Right forelimb (tissue), 1 donor: ENCODE data around the gene AVP.

Experiments used
- DNase-seq: peaks from one replicate; pipeline ENCODE4 v3.0.0-alpha.2; 2018

Gene AVP

GRCh38 chr20:3109350-3110302 lies 25.1 kb upstream of the AVP start:
- no peak for DNase-seq

DNA sequence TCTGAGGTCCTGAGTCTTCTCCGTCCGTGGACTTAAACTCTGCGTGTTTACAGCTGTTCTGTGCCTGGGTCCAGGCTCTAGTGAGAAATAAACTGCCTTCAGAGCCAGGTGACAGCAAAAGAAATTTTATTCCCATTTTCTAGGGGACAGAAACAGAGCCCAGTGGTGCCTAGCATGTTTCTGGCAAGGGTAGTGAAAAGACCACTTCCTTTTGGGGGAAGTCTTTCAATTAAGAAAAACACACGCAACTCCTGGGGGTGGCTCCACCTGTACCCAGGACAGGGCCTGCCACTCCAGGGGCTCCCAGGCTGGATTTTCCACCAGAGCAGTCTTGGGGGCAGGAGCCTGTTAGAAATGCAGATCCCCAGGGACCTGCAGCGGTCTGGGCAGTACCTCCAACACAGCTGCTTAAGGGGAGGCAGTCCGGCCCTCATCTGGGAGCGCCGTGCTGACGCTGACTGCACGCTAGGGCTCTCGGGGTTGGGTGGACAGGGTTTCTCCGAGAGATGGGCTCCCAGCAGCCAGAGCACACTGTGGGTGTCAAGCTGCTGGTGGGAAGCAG lies 23.0 kb upstream of the AVP start:
- no peak for DNase-seq

DNA sequence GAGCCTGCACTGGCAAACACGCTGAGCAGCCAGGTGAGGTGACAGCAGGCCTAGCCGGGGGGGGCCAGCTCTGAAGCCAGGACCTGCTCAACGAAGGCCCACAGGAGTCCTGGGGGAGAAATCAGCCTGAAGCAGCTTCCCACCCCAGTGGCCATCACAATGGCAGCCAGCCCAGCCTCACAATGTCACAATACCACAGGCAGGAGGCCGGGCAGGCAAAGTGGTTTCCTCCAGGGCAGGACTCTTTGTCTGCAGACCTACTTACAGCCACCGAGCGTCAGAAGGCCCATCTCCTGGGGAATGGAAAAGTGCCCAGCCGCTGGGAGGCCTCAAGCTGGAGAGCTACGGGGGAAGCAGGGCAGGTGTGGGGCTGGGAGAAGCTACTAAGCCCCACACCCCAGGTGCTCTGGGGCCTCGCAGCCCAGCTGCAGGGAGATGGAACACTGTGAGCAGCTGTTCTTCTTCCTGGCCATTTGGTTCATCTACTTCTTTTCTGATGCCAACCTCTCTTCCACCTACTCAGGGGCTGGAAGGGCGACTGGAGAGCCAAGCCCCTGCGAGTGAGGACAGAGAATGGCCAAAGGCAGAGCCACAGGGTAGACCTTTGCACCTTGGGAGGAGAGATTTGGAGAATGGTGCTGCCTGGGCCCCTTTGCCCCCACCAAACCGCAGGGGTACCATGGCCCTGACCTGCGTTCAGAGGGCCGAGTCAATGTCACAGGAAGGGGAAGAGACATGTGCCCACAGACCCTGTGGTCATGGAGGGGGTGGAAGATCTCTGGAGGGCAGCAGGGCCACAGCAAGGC lies 22.3 kb upstream of the AVP start:
- DNase-seq, result no peak

DNA sequence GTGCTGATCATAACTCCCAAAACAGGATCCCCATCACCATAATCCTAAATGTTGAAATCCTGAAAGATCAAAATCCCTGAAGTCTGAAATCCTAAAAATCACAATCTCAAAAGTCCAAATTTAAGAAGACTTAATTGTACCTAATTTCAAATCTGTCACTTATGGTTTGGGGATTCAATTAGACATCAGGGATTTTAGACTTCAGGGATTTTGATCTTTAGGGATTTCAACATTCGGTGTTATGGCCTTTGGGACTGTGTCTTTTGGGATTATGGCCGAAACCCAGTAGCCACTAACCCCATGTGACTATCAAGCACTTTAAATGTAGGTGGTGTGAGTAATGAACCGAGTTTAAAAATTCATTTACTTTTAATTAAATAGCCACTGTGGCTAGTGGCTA lies 21.7 kb upstream of the AVP start:
- DNase-seq, result no peak

- no peak for DNase-seq
Measured at GRCh38 chr20:3105256-3106137, 21.0 kb upstream of the AVP start.

DNA sequence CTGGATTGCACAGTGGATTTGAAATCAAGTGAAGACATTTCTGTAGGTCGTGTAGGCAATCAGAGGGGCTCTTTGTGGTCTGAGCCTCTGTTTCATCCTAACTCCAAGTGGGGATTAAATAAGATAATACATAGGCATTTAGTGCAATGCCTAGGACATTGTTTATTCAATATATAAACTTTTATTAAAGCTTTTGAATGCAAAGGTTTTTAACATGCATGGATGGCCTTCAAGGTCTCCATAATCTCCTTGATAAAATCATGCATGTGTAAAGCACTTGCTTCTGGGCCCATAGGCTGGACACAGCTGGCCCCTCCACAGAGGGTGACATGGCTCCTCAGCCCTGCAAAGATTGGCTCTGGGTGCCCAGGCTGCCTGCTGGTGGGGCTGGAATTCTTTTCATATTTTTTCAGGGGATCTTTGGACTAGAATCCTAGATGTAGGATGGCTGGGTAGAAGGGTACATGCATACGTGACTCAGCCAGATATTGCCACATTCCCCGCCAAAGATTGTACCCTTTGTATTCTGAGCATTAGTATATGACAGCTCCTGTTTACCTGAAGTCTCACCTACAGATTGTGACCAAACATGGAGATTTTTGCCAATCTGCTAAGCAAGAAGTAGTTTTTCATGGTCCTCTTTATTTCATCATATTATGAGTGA lies 19.0 kb upstream of the AVP start:
- DNase-seq, result no peak

GRCh38 chr20:3102575-3103368 lies 18.2 kb upstream of the AVP start:
- no peak for DNase-seq

DNA sequence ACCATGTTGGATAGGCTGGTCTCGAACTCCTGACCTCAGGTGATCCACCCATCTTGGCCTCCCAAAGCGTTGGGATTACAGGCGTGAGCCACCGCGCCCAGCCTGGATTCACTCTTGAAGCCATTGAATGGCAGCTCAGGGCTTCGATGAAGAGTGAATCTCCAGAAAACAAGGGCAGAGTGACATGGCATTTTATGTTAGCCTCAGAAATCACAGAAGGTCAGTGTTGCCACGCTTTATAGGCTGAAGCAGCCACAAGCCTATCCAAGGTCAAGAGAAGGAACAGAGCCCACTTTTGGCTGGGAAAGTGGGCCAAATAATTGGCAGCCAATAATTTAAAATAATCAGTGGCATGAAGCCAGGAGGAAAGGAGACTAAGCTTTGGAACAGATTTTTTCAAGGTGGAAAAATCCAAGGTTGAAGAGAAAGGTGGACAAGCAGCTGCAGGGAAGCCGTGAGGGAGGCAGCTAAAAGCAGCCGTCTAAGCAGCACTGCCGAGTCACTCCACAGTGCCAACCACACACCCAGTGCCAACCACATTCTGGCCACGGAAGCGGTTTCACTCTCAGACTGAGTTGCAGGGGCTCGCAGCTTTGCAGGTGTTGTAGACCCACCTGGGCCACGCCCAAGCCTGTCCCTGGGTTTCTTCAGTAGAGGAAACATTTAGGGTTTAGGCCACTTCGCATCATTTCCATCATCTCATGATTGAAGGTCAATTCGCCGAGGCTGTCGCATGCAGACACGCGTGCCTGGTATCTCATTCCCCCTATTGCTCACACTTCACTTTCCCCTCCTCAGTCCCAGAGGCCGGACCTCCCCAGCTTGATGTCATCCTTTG lies 17.4 kb upstream of the AVP start:
- DNase-seq, result no peak

- DNase-seq, result no peak
Measured at GRCh38 chr20:3101251-3101650, 16.7 kb upstream of the AVP start.

GRCh38 chr20:3100480-3100879 lies 16.0 kb upstream of the AVP start:
- no peak for DNase-seq

- no peak for DNase-seq
Measured at GRCh38 chr20:3094848-3095629, 10.5 kb upstream of the AVP start.

DNA sequence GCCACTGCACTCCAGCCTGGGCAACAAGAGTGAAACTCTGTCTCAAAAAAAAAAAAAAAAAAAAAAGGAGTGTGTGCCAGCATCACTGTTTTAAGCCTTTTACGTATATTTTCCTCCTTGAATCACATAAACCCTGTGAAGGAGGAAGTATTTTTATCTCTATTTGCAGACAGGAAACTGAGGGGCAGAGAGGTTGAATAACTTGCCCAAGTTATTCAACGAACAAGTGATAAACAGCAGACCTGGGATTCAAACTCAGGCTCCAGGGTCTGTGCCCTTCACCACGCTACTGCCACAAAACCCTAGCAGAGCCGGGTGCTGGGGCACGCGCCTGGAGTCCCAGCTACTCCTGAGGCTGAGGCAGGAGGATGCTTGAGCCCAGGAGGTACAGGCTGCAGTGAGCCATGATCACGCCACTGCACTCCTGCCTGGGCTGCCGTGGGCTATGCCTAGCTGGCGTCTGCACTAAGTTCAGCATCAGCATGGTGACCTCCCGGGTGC lies 9.4 kb upstream of the AVP start:
- DNase-seq, result no peak

GRCh38 chr20:3092611-3093379 lies 8.3 kb upstream of the AVP start:
- DNase-seq, result peak; percentile 62

DNA sequence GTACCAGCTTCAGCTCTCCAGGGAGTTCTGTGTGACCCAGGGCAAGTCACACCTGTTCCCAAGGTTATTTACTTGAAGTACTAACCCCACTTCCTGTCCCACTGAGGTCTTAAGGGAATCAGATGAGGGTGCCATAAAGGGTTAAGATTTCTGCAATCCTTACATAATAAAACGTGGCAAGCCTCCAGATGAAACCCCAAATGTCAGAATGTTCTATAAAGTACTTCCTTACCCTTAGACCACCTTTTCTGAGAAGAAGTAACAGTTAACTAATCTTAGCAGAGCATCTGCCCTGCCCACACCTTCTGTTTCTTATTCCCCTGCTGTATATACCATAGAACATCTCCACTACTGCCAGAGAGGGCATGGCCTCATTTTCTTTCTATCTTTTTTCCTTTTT lies 6.0 kb upstream of the AVP start:
- no peak for DNase-seq

DNA sequence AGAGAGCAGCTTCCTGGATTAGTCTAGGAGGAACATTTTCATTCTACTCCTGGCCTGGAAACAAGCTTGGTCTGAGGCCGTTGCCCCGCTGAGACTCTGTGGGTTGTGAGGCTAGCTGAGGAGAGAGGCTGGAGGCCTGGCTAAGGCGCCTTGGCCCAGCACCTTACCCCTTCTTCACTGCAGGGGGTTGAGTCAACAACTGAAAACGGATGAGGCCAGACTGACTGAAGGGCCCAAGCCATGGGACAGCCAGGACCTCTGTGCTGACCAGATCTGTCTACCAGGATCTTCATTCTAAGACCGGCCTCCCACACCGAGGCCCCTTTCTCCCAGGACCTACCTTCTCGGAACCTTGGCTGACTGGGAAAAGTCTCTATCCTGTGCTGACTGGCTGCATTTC lies 3.5 kb upstream of the AVP start:
- DNase-seq, result no peak

DNA sequence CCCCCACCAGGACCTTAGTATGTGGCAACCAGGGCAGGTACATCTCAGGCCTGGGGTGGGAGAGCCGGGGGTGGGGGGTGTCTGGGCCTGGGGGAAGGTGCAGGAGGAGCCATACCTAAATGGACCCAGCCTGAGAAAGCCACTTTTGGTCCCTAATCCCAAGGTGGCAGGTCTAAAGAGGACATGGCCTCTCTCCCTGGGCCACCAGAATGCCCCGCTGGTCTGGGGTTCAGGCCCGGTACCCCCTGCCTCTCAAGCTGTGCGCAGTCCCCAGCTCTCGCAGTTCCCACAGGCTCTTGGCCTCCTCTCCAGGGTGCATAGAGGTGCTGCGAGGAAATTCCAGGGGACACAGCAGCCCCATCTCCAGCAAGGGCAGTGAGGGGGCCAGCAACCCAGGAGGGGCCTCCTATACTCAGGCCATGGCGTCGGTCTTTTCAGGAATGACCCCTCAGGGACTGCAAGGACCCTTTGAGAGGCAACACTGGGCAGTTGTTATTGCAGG lies 1.1 kb upstream of the AVP start:
- no peak for DNase-seq

GRCh38 chr20:3084986-3085360 lies 449 bp upstream of the AVP start:
- no peak for DNase-seq
